ENCODE measurements around the gene IRAK1. TPM values are rescaled to one million over a fixed set of nuclear protein-coding genes. Genes with fewer than 3 reads are reported as not detected.

Gene IRAK1
- total and polyA plus RNA-seq, 10 of the 15 experiments (the other 5 are each of a cell fraction or from before 2014, with no cell fraction given), result 4.2 to 136 (median 39.5) TPM

GRCh38 chrX:154013614-154014360 lies 5.9 kb downstream of the IRAK1 start:
- no peaks in the 10 kb centered on the region for H4K20me1 ChIP-seq (ENCODE audit: control insufficient read depth, insufficient read depth)
- peaks cover 0 to 5% of the 10 kb centered on the region in 2 experiments; a peak in 3 of 4 replicates for H3K36me3 ChIP-seq (ENCODE audit: control insufficient read depth in 2 of 2, insufficient read depth in 2 of 2, low read length in 1 of 2)
- no peaks in the 10 kb centered on the region for H3K9me3 ChIP-seq (replicated peaks; ENCODE audit: control insufficient read depth, insufficient read depth, low read length)
- BruUV-seq (replicated peaks), result no TSS peak
- no peak overlapping the region for H3K4me2 ChIP-seq (ENCODE audit: control insufficient read depth, insufficient read depth)
- ChIA-PET POLR2A (interaction anchor here (0.7 to 0.8 kb wide), 3 partner anchors 11 to 300 kb away, joined by 3 read pairs; no protein-coding TSS in a partner anchor), CTCF (interaction anchor here (0.8 to 5.6 kb wide), 18 partner anchors 9 to 122 kb away, joined by 3 to 35 read pairs (median 5); partner anchors contain the start of genes ARHGAP4 and HCFC1), SMC1A (ENCODE audit: uncharacterized antibody, unreplicated experiment) (interaction anchor here (0.6 to 2.5 kb wide), 6 partner anchors 24 to 46 kb away, joined by 3 to 5 read pairs (median 4); no protein-coding TSS in a partner anchor), RAD21 (ENCODE audit: unreplicated experiment) (interaction anchor here (0.5 to 2.6 kb wide), 6 partner anchors 35 to 66 kb away, joined by 3 to 8 read pairs (median 5); no protein-coding TSS in a partner anchor)
- no peak overlapping the region for H2AFZ ChIP-seq (ENCODE audit: control insufficient read depth, low read depth, low read length)
- TF ChIP-seq HDAC6 (IDR thresholded peaks at IDR 0.05; ENCODE audit: unreplicated experiment), result no peak
- TF ChIP-seq RAD21 (IDR thresholded peaks at IDR 0.05; ENCODE audit: insufficient read depth, low read depth, low read length), result peak; percentile 51; the same call in 1 of the 2 replicates
- TF ChIP-seq BCL3 (IDR thresholded peaks at IDR 0.05; ENCODE audit: borderline replicate concordance, insufficient read depth, low read depth, low read length, poor library complexity, severe bottlenecking), result no peak
- no peak for TF ChIP-seq CHD2 (IDR thresholded peaks at IDR 0.05; ENCODE audit: borderline replicate concordance, low read depth, low read length)
- 0 out of 2 replicates have a peak, but pooled peaks have one; percentile 23 for TF ChIP-seq YY1 (IDR thresholded peaks at IDR 0.05; ENCODE audit: low read depth, low read length)
- TF ChIP-seq CTCF (IDR thresholded peaks at IDR 0.05 in 2 of 3, conservative IDR thresholded peaks at IDR 0.05 in 1 of 3; ENCODE audit: control insufficient read depth in 2 of 3, extremely low read depth in 1 of 3, insufficient read depth in 1 of 3, low read depth in 3 of 3, low read length in 3 of 3), result peak; percentile 79 to 98 (median 94)
- TF ChIP-seq SMC3 (IDR thresholded peaks at IDR 0.05; ENCODE audit: borderline replicate concordance, low read length), result peak; percentile 49; the same call in 1 of the 2 replicates
- in situ Hi-C loops (cut with MboI) (no loop called here), intact Hi-C loops (cut with micrococcal nuclease; ENCODE audit: unreplicated experiment) (loop anchor here (5.0 kb wide), 1 partner anchor 39 kb away; no protein-coding TSS in a partner anchor)
- H3K27ac ChIP-seq (ENCODE audit: control insufficient read depth, insufficient read depth), result no peak overlapping the region
- no peak overlapping the region for H3K9ac ChIP-seq (ENCODE audit: control insufficient read depth, insufficient read depth, low read length)
- DNase-seq (ENCODE audit: low read depth, low spot score) (no peak), FAIRE-seq (peak; percentile 38), ATAC-seq (peak; percentile 79)
- H3K27me3 ChIP-seq (replicated peaks in 1 of 2; ENCODE audit: control insufficient read depth in 2 of 2, insufficient read depth in 2 of 2, low read length in 1 of 2), result no peaks in the 10 kb centered on the region
- WGBS (ENCODE audit: insufficient coverage, insufficient replicate concordance, low lambda C conversion rate, missing lambda C conversion rate), result 53% methylated on average over 19 of the region's 20 CpGs
- H3K4me3 ChIP-seq, result no peak overlapping the region
- H3K4me1 ChIP-seq (ENCODE audit: control insufficient read depth, insufficient read depth, low read length), result peaks cover 6% of the 10 kb centered on the region
- H3K79me2 ChIP-seq (ENCODE audit: control insufficient read depth, insufficient read depth, low read length), result peaks cover 24% of the 10 kb centered on the region
